GM12878 (cell line): ENCODE results near the gene KCNN1. TPM values are rescaled to one million over a fixed set of nuclear protein-coding genes. Genes with fewer than 3 reads are reported as not detected.

Source experiments
- ATAC-seq: fragments of 200-7000 bp; cut with Tn5 transposase; 3 replicates; pipeline ENCODE4 v1.9.1; 2020; ENCODE audit warnings: mild to moderate bottlenecking, moderate library complexity
- BruUV-seq: library from RNA; stranded (reverse); fragments of 400-500 nt; replicated peaks from 2 replicates; lab custom pipeline; 2021; lab: Mats Ljungman, UMichigan
- CTCF ChIA-PET: fragments of 300-600 bp; sonication (Branson Sonifier 250); formaldehyde crosslinking; extraction: SDS; loops from one replicate; lab custom pipeline; 2021; ENCODE audit warnings: inconsistent platforms; lab: Yijun Ruan, JAX
- POLR2A ChIA-PET: fragments of 350-600 bp; formaldehyde crosslinking; extraction: SDS; loops from one replicate; lab custom pipeline; 2021; ENCODE audit warnings: inconsistent platforms; lab: Charles Lee
- RAD21 ChIA-PET: fragments of 300-600 bp; sonication (Branson Sonifier 250); formaldehyde crosslinking; loops from one replicate; lab custom pipeline; 2023; ENCODE audit warnings: antibody characterized with exemption; ENCODE audit not compliant: unreplicated experiment; lab: Charles Lee
- SMC1A ChIA-PET: fragments of 300-600 bp; sonication (Branson Sonifier 250); formaldehyde crosslinking; loops from one replicate; lab custom pipeline; 2023; ENCODE audit not compliant: unreplicated experiment, uncharacterized antibody; lab: Charles Lee
- DNase-seq: peaks from one replicate; pipeline ENCODE4 v3.0.0-alpha.2; 2011; ENCODE audit warnings: low read depth, low spot score
- FAIRE-seq: peaks from 3 replicates; lab custom pipeline; 2011; peaks lifted over from hg19 to GRCh38; lab: Jason Lieb, UNC
- H2AFZ ChIP-seq: 2 replicates; pipeline ENCODE4 v1.6.0; 2011; ENCODE audit warnings: low read depth, low read length, control low read depth; ENCODE audit not compliant: control insufficient read depth
- H3K27ac ChIP-seq: 2 replicates; pipeline ENCODE4 v1.5.1; 2011; ENCODE audit warnings: control low read depth; ENCODE audit not compliant: control insufficient read depth, insufficient read depth
- H3K27me3 ChIP-seq, 2 experiments: replicated peaks in 1 of 2; 2 replicates each; pipeline versions ENCODE4 v1.6.0 to v1.6.1; 2011; ENCODE audit warnings: low read length in 1 of 2; ENCODE audit not compliant: control insufficient read depth in 2 of 2, insufficient read depth in 2 of 2
- H3K36me3 ChIP-seq, 2 experiments: 2 replicates each; pipeline ENCODE4 v1.5.1; 2011; ENCODE audit warnings: low read length in 1 of 2; ENCODE audit not compliant: control insufficient read depth in 2 of 2, insufficient read depth in 2 of 2
- H3K4me1 ChIP-seq: 2 replicates; pipeline ENCODE4 v1.6.1; 2011; ENCODE audit warnings: mild to moderate bottlenecking, low read length, moderate library complexity, mixed read lengths; ENCODE audit not compliant: control insufficient read depth, insufficient read depth
- H3K4me2 ChIP-seq: 2 replicates; pipeline ENCODE4 v1.6.0; 2011; ENCODE audit warnings: control low read depth; ENCODE audit not compliant: control insufficient read depth, insufficient read depth
- H3K4me3 ChIP-seq: fragments of 200-600 bp; sonication (generic); 2 replicates; pipeline ENCODE4 v1.5.1; 2016
- H3K79me2 ChIP-seq: 2 replicates; pipeline ENCODE4 v1.6.0; 2011; ENCODE audit warnings: low read length; ENCODE audit not compliant: control insufficient read depth, insufficient read depth
- H3K9ac ChIP-seq: 2 replicates; pipeline ENCODE4 v1.8.0; 2011; ENCODE audit warnings: low read length, control low read depth, mixed read lengths; ENCODE audit not compliant: control insufficient read depth, insufficient read depth
- H3K9me3 ChIP-seq: replicated peaks from 3 replicates; pipeline ENCODE4 v1.5.1; 2011; ENCODE audit warnings: mild to moderate bottlenecking, low read length; ENCODE audit not compliant: control insufficient read depth, insufficient read depth
- H4K20me1 ChIP-seq: 2 replicates; pipeline ENCODE4 v1.6.0; 2011; ENCODE audit not compliant: control insufficient read depth, insufficient read depth
- BACH1 ChIP-seq: fragments of 450-650 bp; IDR thresholded peaks from 2 replicates; pipeline ENCODE4 v1.6.1; 2017; ENCODE audit warnings: mild to moderate bottlenecking, borderline replicate concordance
- CBFB ChIP-seq: IDR thresholded peaks from 2 replicates; pipeline ENCODE4 v1.6.1; 2016; ENCODE audit warnings: antibody characterized with exemption, low read depth
- CREM ChIP-seq: IDR thresholded peaks from 2 replicates; pipeline ENCODE4 v1.6.1; 2014; ENCODE audit warnings: antibody characterized with exemption, low read depth
- CTCF ChIP-seq, 3 experiments: IDR thresholded peaks in 2 of 3; conservative IDR thresholded peaks in 1 of 3; 2 replicates each; pipeline ENCODE4 v1.5.1; 2011; ENCODE audit warnings: low read depth in 3 of 3, low read length in 3 of 3, mild to moderate bottlenecking in 3 of 3, control low read depth in 2 of 3, moderate library complexity in 2 of 3, inconsistent platforms in 1 of 3, mixed read lengths in 1 of 3; ENCODE audit not compliant: control insufficient read depth in 2 of 3, insufficient read depth in 1 of 3; ENCODE audit errors: extremely low read depth in 1 of 3
- E2F8 ChIP-seq: fragments of 450-650 bp; IDR thresholded peaks from 2 replicates; pipeline ENCODE4 v1.6.1; 2018; ENCODE audit warnings: mild to moderate bottlenecking, low read depth, moderate library complexity; ENCODE audit not compliant: partially characterized antibody
- FOS ChIP-seq: IDR thresholded peaks from 3 replicates; pipeline ENCODE4 v1.6.1; 2011; ENCODE audit warnings: borderline replicate concordance; ENCODE audit not compliant: insufficient read length; ENCODE audit errors: extremely low read depth
- HSF1 ChIP-seq: fragments of 150-350 bp; IDR thresholded peaks from 2 replicates; pipeline ENCODE4 v1.6.1; 2014; ENCODE audit warnings: mild to moderate bottlenecking, low read depth, low read length
- JUND ChIP-seq: IDR thresholded peaks from 2 replicates; pipeline ENCODE4 v1.6.1; 2012; ENCODE audit warnings: low read depth, mild to moderate bottlenecking, low read length, improper control_type of control experiment, moderate library complexity
- NBN ChIP-seq: fragments of 450-650 bp; IDR thresholded peaks from 2 replicates; pipeline ENCODE4 v1.6.1; 2016
- PAX5 ChIP-seq: IDR thresholded peaks from 2 replicates; pipeline ENCODE4 v1.6.1; 2011; ENCODE audit warnings: low read depth, low read length, borderline replicate concordance
- RUNX3 ChIP-seq: IDR thresholded peaks from 2 replicates; pipeline ENCODE4 v1.6.1; 2012; ENCODE audit warnings: low read length, inconsistent platforms
- SREBF1 ChIP-seq: IDR thresholded peaks from 2 replicates; pipeline ENCODE4 v1.6.1; 2012; ENCODE audit warnings: mild to moderate bottlenecking, low read length
- WRNIP1 ChIP-seq: IDR thresholded peaks from 2 replicates; pipeline ENCODE4 v1.6.1; 2011; ENCODE audit warnings: low read depth, low read length, improper control_type of control experiment, borderline replicate concordance
- YBX1 ChIP-seq: fragments of 450-650 bp; IDR thresholded peaks from 2 replicates; pipeline ENCODE4 v1.6.1; 2016; ENCODE audit warnings: antibody characterized with exemption
- YY1 ChIP-seq: IDR thresholded peaks from 2 replicates; pipeline ENCODE4 v1.6.1; 2011; ENCODE audit warnings: low read depth, mild to moderate bottlenecking, low read length
- ZNF217 ChIP-seq: fragments of 450-650 bp; IDR thresholded peaks from 2 replicates; pipeline ENCODE4 v1.6.1; 2017; ENCODE audit warnings: antibody characterized with exemption, mild to moderate bottlenecking
- WGBS: methylation state at CpG from one replicate; pipeline ENCODE4 v1.1.6; 2016; ENCODE audit warnings: low lambda C conversion rate; ENCODE audit not compliant: insufficient replicate concordance, insufficient coverage; ENCODE audit errors: missing lambda C conversion rate; 5-methylcytosine and 5-hydroxymethylcytosine counted together
- in situ Hi-C: fragments of 300-500 bp; cut with MboI; formaldehyde crosslinking; loops from 9 replicates; pipeline ENCODE4 v1.14.3; 2018; ENCODE audit warnings: mixed read lengths
- intact Hi-C: fragments of 100-400 bp; cut with micrococcal nuclease; formaldehyde crosslinking; loops from one replicate; pipeline ENCODE4 v1.14.2; 2022; ENCODE audit not compliant: unreplicated experiment
- polyA plus RNA-seq, 11 experiments: library from polyadenylated mRNA; depleted of rRNA in 4 of 11; unstranded in 6 of 11; stranded (reverse) in 5 of 11; fragments of >200 nt; fragmentation: Nextera tagmentation in 4 of 11; fragmentation: Illumina TruSeq in 1 of 11; extraction: Ambion mirVana in 4 of 11; extraction: Trizol in 1 of 11; gene quantifications; 1 replicate in 1 of 11; 2 replicates in 10 of 11; pipeline versions ENCODE4 v1.2.1 to v1.2.3, GENCODE V29; 2011 to 2016; ENCODE audit warnings: inconsistent platforms in 2 of 11, missing spikeins in 2 of 11, low read depth in 1 of 11
- total RNA-seq, 4 experiments: library from RNA; depleted of rRNA in 3 of 4; stranded (reverse); fragments of >200 nt in 3 of 4; fragmentation: Illumina TruSeq in 1 of 4; extraction: Trizol in 1 of 4; gene quantifications; 2 replicates each; pipeline versions ENCODE4 v1.2.1 to v1.2.3, GENCODE V29; 2013 to 2021

Gene KCNN1
- total and polyA plus RNA-seq, 10 of the 15 experiments (the other 5 are each of a cell fraction or from before 2014, with no cell fraction given) = 0.02 to 0.95 (median 0.16) TPM; not detected in 1

- Histone ChIP-seq H3K36me3 (no peaks in the 10 kb centered on the region; a peak in 2 of 4 replicates), H3K4me1 (no peaks in the 10 kb centered on the region; the same call in 1 of the 2 replicates), H3K27me3 (no peaks in the 10 kb centered on the region), H3K79me2 (peaks cover 6% of the 10 kb centered on the region), H3K27ac (no peak overlapping the region), H3K9me3 (no peaks in the 10 kb centered on the region), H4K20me1 (no peaks in the 10 kb centered on the region), H3K4me3 (no peak overlapping the region), H2AFZ (no peak overlapping the region), H3K9ac (no peak overlapping the region), H3K4me2 (no peak overlapping the region)
- in situ Hi-C loops = no loop called here
- ChIA-PET POLR2A (interaction anchor here (1.4 kb wide), 1 partner anchor 58 kb away, joined by 9 read pairs; no protein-coding TSS in a partner anchor), SMC1A (interaction anchor here (1.1 to 4.8 kb wide), 8 partner anchors 8 to 119 kb away, joined by 3 to 90 read pairs (median 6); partner anchors contain the start of genes JAK3, RPL18A and SLC5A5), RAD21 (interaction anchor here (0.7 to 4.1 kb wide), 14 partner anchors 9 to 119 kb away, joined by 3 to 113 read pairs (median 4); partner anchors contain the start of genes ARRDC2 and RPL18A), CTCF (interaction anchor here (0.8 to 11.0 kb wide), 25 partner anchors 9 to 314 kb away, joined by 3 to 302 read pairs (median 4); partner anchors contain the start of genes RPL18A and SLC5A5)
- ATAC-seq (peak; percentile 99), FAIRE-seq (peak; percentile 99), DNase-seq (no peak)
- no TSS peak for BruUV-seq
- intact Hi-C loops = loop anchor here (1.0 to 10.0 kb wide), 3 partner anchors 59 to 153 kb away; no protein-coding TSS in a partner anchor
- 29% methylated on average over 7 of the region's 7 CpGs for WGBS
- peak; percentile 82 for TF ChIP-seq YY1
- TF ChIP-seq CREM = no peak; the same call in 1 of the 2 replicates
- peak; percentile 97 for TF ChIP-seq RUNX3
- TF ChIP-seq JUND = no peak
- TF ChIP-seq FOS = no peak
- TF ChIP-seq CBFB = peak; percentile 92
- TF ChIP-seq BACH1 = no peak
- TF ChIP-seq HSF1 = no peak
- TF ChIP-seq CTCF (IDR thresholded peaks at IDR 0.05 in 2 of 3, conservative IDR thresholded peaks at IDR 0.05 in 1 of 3; ENCODE audit: control insufficient read depth in 2 of 3, extremely low read depth in 1 of 3, insufficient read depth in 1 of 3, low read depth in 3 of 3, low read length in 3 of 3) = peak; percentile 95 to 98 (median 96)
- TF ChIP-seq ZNF217 = no peak
- TF ChIP-seq WRNIP1 = no peak
- no peak for TF ChIP-seq SREBF1
- TF ChIP-seq PAX5 = peak; percentile 58; the same call in 1 of the 2 replicates
- TF ChIP-seq YBX1 = no peak
- TF ChIP-seq E2F8 = no peak
- TF ChIP-seq NBN = 0 out of 2 replicates have a peak, but pooled peaks have one; percentile 54
These were observed 28.6 kb upstream of the KCNN1 start for GRCh38 chr19:17938092-17938845.
